Neural progenitor cell (in vitro differentiated cells): ENCODE measurements around the gene CD81. TPM values are rescaled to one million over a fixed set of nuclear protein-coding genes. Genes with fewer than 3 reads are reported as not detected.

Source experiments
- DNase-seq: peaks from one replicate; pipeline ENCODE4 v3.0.0-alpha.2; 2016; ENCODE audit warnings: low spot score
- H2AFZ ChIP-seq: fragments of 200-600 bp; sonication (generic); replicated peaks from 2 replicates; pipeline ENCODE4 v1.6.1; 2016; ENCODE audit warnings: antibody characterized with exemption
- H3F3A ChIP-seq: fragments of 200-600 bp; sonication (generic); 2 replicates; pipeline ENCODE4 v1.6.1; 2016; ENCODE audit warnings: antibody characterized with exemption, low read depth
- H3K27ac ChIP-seq: fragments of 200-600 bp; sonication (generic); 2 replicates; pipeline ENCODE4 v1.5.1; 2016; ENCODE audit warnings: mild to moderate bottlenecking
- H3K27me3 ChIP-seq: fragments of 200-600 bp; sonication (generic); 2 replicates; pipeline ENCODE4 v1.6.1; 2016; ENCODE audit warnings: mild to moderate bottlenecking, moderate library complexity
- H3K36me3 ChIP-seq: fragments of 200-600 bp; sonication (generic); 2 replicates; pipeline ENCODE4 v1.5.1; 2016
- H3K4me1 ChIP-seq: fragments of 200-600 bp; sonication (generic); 2 replicates; pipeline ENCODE4 v1.6.1; 2016; ENCODE audit warnings: mixed run types
- H3K4me2 ChIP-seq: fragments of 200-600 bp; sonication (generic); 2 replicates; pipeline ENCODE4 v1.6.1; 2016
- H3K4me3 ChIP-seq: fragments of 200-600 bp; sonication (generic); 2 replicates; pipeline ENCODE4 v1.5.1; 2016
- H3K79me2 ChIP-seq: fragments of 200-600 bp; sonication (generic); 2 replicates; pipeline ENCODE4 v1.6.1; 2016; ENCODE audit warnings: low read depth
- H3K9ac ChIP-seq: fragments of 200-600 bp; sonication (generic); 2 replicates; pipeline ENCODE4 v1.6.1; 2016
- H3K9me3 ChIP-seq: fragments of 200-600 bp; sonication (generic); 2 replicates; pipeline ENCODE4 v1.5.1; 2016; ENCODE audit warnings: low read depth
- H4K20me1 ChIP-seq: fragments of 200-600 bp; sonication (generic); 2 replicates; pipeline ENCODE4 v1.6.1; 2016; ENCODE audit warnings: low read depth
- H3K27ac Mint-ChIP-seq: 3 replicates; pipeline ENCODE4 v1.8.0; 2021; ENCODE audit warnings: mixed read lengths
- H3K27me3 Mint-ChIP-seq: 2 replicates; pipeline ENCODE4 v1.8.0; 2022; ENCODE audit warnings: low read depth, mild to moderate bottlenecking, inconsistent platforms, moderate library complexity, mixed read lengths; ENCODE audit not compliant: insufficient read depth
- H3K36me3 Mint-ChIP-seq: 3 replicates; pipeline ENCODE4 v1.8.0; 2021; ENCODE audit warnings: mixed read lengths
- H3K4me1 Mint-ChIP-seq: 3 replicates; pipeline ENCODE4 v1.8.0; 2021; ENCODE audit warnings: mixed read lengths
- H3K4me3 Mint-ChIP-seq: 3 replicates; pipeline ENCODE4 v1.8.0; 2021; ENCODE audit warnings: mild to moderate bottlenecking, moderate library complexity, mixed read lengths
- H3K9me3 Mint-ChIP-seq: 3 replicates; pipeline ENCODE4 v1.8.0; 2020; ENCODE audit warnings: mixed read lengths
- CTCF ChIP-seq: fragments of 200-600 bp; sonication (generic); IDR thresholded peaks from 2 replicates; pipeline ENCODE4 v1.5.1; 2017; ENCODE audit warnings: antibody characterized with exemption, mild to moderate bottlenecking
- EZH2 ChIP-seq: fragments of 200-600 bp; sonication (generic); IDR thresholded peaks from 2 replicates; pipeline ENCODE4 v1.6.1; 2017; ENCODE audit warnings: antibody characterized with exemption, mild to moderate bottlenecking, moderate library complexity
- EZH2phosphoT487 ChIP-seq: fragments of 200-600 bp; sonication (generic); IDR thresholded peaks from 2 replicates; pipeline ENCODE4 v1.6.1; 2017; ENCODE audit warnings: antibody characterized with exemption
- total RNA-seq: library from RNA; depleted of rRNA; stranded (reverse); fragments of >200 nt; gene quantifications from 2 replicates; pipeline ENCODE4 v1.2.3, GENCODE V29; 2015; ENCODE audit warnings: low replicate concordance

The CD81 gene
- total RNA-seq, 1 donor from 2014 or later: 87.6 TPM

- no peaks in the 10 kb centered on the region for H3K9me3 Mint-ChIP-seq
- H4K20me1 ChIP-seq: no peaks in the 10 kb centered on the region
- no peaks in the 10 kb centered on the region for H3K79me2 ChIP-seq
- DNase-seq: no peak
- no peak overlapping the region for H3K4me3 ChIP-seq
- H2AFZ ChIP-seq: no peak overlapping the region
- H3K9ac ChIP-seq: no peak overlapping the region
- TF ChIP-seq EZH2phosphoT487 (no peak), CTCF (no peak), EZH2 (no peak)
- H3K27me3 Mint-ChIP-seq: peaks cover 2% of the 10 kb centered on the region
- H3F3A ChIP-seq: no peaks in the 10 kb centered on the region
- H3K9me3 ChIP-seq: no peaks in the 10 kb centered on the region
- H3K4me2 ChIP-seq: no peak overlapping the region
- no peak overlapping the region for H3K27ac Mint-ChIP-seq
- H3K27ac ChIP-seq: no peak overlapping the region
- H3K4me1 ChIP-seq: no peaks in the 10 kb centered on the region
- no peaks in the 10 kb centered on the region for H3K36me3 ChIP-seq
- peaks cover 42% of the 10 kb centered on the region for H3K27me3 ChIP-seq
- no peak overlapping the region for H3K4me3 Mint-ChIP-seq
- no peaks in the 10 kb centered on the region for H3K4me1 Mint-ChIP-seq
- no peaks in the 10 kb centered on the region for H3K36me3 Mint-ChIP-seq
Observed at GRCh38 chr11:2434008-2434407, 56.9 kb downstream of the CD81 start.

DNA sequence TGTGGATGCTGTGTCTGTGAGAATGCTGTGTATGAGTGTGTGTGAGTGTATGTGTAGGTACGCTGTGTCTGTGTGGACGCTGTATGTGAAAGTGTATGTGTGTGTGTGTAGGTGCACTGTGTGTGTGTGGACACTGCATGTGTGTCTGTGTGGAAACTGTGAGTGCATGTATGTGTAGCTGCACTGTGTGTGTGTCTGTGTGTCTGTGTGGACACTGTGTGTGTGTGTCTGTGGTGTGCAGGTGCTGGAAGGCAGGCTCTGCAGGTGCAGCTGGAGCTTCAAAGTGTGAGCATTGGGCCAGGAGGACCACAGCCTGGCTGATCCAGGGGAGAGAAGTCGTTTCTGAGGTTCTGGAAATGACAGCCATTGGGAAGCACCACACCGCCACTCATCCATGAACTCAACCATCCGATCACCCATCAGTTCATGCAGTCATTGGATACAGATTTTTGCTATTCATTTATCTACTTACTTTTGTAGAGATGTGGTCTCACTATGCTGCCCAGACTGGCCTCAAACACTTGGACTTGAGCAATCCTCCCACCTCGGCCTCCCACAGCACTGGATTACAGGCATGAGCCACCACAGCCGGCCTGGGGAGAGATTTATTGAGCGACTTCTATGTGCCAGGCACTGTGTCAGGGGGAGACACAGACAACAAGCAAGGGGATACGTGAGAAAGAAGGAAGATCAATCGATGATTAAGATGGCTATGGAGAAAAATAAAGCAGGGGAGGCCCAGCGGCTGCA lies 57.6 kb downstream of the CD81 start:
- Mint-ChIP-seq H3K27ac (no peak overlapping the region), H3K4me3 (no peak overlapping the region), H3K27me3 (peaks cover 2% of the 10 kb centered on the region), H3K9me3 (no peaks in the 10 kb centered on the region), H3K4me1 (no peaks in the 10 kb centered on the region), H3K36me3 (no peaks in the 10 kb centered on the region)
- H3K9me3 ChIP-seq: no peaks in the 10 kb centered on the region
- no peak overlapping the region for H3K27ac ChIP-seq
- H3K9ac ChIP-seq: no peak overlapping the region
- no peaks in the 10 kb centered on the region for H3K4me1 ChIP-seq
- H3K4me3 ChIP-seq: no peak overlapping the region
- H3K79me2 ChIP-seq: no peaks in the 10 kb centered on the region
- TF ChIP-seq EZH2phosphoT487 (no peak), EZH2 (no peak), CTCF (no peak)
- H3K4me2 ChIP-seq: no peak overlapping the region
- no peaks in the 10 kb centered on the region for H3F3A ChIP-seq
- peaks cover 49% of the 10 kb centered on the region for H3K27me3 ChIP-seq
- no peak overlapping the region for H2AFZ ChIP-seq
- H3K36me3 ChIP-seq: no peaks in the 10 kb centered on the region
- no peak for DNase-seq
- no peaks in the 10 kb centered on the region for H4K20me1 ChIP-seq

- Histone ChIP-seq H3K27me3 (peaks cover 57% of the 10 kb centered on the region), H3K79me2 (no peaks in the 10 kb centered on the region), H3K9ac (no peak overlapping the region), H3K4me3 (no peak overlapping the region), H3K4me2 (no peak overlapping the region), H2AFZ (no peak overlapping the region), H3K9me3 (no peaks in the 10 kb centered on the region), H3K27ac (no peak overlapping the region), H4K20me1 (no peaks in the 10 kb centered on the region), H3K4me1 (no peaks in the 10 kb centered on the region), H3F3A (no peaks in the 10 kb centered on the region), H3K36me3 (no peaks in the 10 kb centered on the region)
- no peak for DNase-seq
- Mint-ChIP-seq H3K36me3 (no peaks in the 10 kb centered on the region), H3K4me3 (no peak overlapping the region), H3K27me3 (peaks cover 5% of the 10 kb centered on the region), H3K27ac (no peak overlapping the region), H3K4me1 (no peaks in the 10 kb centered on the region), H3K9me3 (no peaks in the 10 kb centered on the region)
- TF ChIP-seq EZH2 (no peak), CTCF (no peak), EZH2phosphoT487 (no peak)
Observed at GRCh38 chr11:2435288-2436012, 58.3 kb downstream of the CD81 start.
